HEK293 (cell line): Measurements from ENCODE around the gene VEZT.
A peak's percentile ranks its signal among the peaks of the same experiment; 100 is the strongest.

Experiments
- CTCF ChIA-PET: fragments of 350-600 bp; formaldehyde crosslinking; extraction: SDS; loops from one replicate; lab custom pipeline; 2021; ENCODE audit warnings: antibody characterized with exemption; lab: Yijun Ruan, JAX
- POLR2A ChIA-PET: fragments of 300-600 bp; formaldehyde crosslinking; extraction: SDS; loops from one replicate; lab custom pipeline; 2020; ENCODE audit warnings: antibody characterized with exemption, inconsistent platforms; lab: Yijun Ruan, JAX
- H3K27ac ChIP-seq: fragments of 200-500 bp; sonication (Bioruptor generic); 2 replicates; pipeline ENCODE4 v1.5.1; 2014; ENCODE audit warnings: low read depth, low read length, control low read depth, inconsistent platforms; ENCODE audit errors: extremely low read depth
- H3K36me3 ChIP-seq, 2 experiments: fragments of 200-500 bp in 1 of 2; sonication (Bioruptor generic) in 1 of 2; 1 replicate in 1 of 2; 2 replicates in 1 of 2; pipeline ENCODE4 v1.5.1; 2014 to 2017; ENCODE audit warnings: inconsistent platforms in 2 of 2, low read length in 2 of 2; ENCODE audit not compliant: control insufficient read depth in 2 of 2, insufficient read depth in 1 of 2
- H3K4me1 ChIP-seq: fragments of 200-500 bp; sonication (Bioruptor generic); 2 replicates; pipeline ENCODE4 v1.5.1; 2014; ENCODE audit warnings: mild to moderate bottlenecking, low read length, inconsistent platforms; ENCODE audit not compliant: control insufficient read depth, insufficient read depth
- H3K4me3 ChIP-seq: 2 replicates; pipeline ENCODE4 v1.5.1; 2011; ENCODE audit warnings: low read depth, mild to moderate bottlenecking, control low read depth, low read length, moderate library complexity
- H3K9me3 ChIP-seq: fragments of 200-500 bp; sonication (Bioruptor generic); 2 replicates; pipeline ENCODE4 v1.5.1; 2014; ENCODE audit warnings: low read depth, low read length, inconsistent platforms; ENCODE audit not compliant: control insufficient read depth, insufficient read depth
- CTCF ChIP-seq: fragments of 450-650 bp; formaldehyde crosslinking; IDR thresholded peaks from 2 replicates; pipeline ENCODE4 v1.5.1; 2016; ENCODE audit warnings: missing biosample characterization, missing genetic modification characterization
- HIC1 ChIP-seq: fragments of 450-650 bp; formaldehyde crosslinking; IDR thresholded peaks from 2 replicates; pipeline ENCODE4 v1.5.1; 2016; ENCODE audit warnings: missing biosample characterization, missing genetic modification characterization
- HOXD13 ChIP-seq: sonication (generic); formaldehyde crosslinking; IDR thresholded peaks from 2 replicates; pipeline ENCODE4 v1.8.0; 2022; ENCODE audit warnings: missing genetic modification reagents, borderline replicate concordance
- KLF1 ChIP-seq: fragments of 450-650 bp; formaldehyde crosslinking; IDR thresholded peaks from 2 replicates; pipeline ENCODE4 v1.5.1; 2016; ENCODE audit warnings: missing biosample characterization, missing genetic modification characterization
- PRDM1 ChIP-seq: fragments of 450-650 bp; formaldehyde crosslinking; IDR thresholded peaks from 2 replicates; pipeline ENCODE4; 2016; ENCODE audit warnings: missing biosample characterization, missing genetic modification characterization
- PRDM10 ChIP-seq: fragments of 450-650 bp; formaldehyde crosslinking; IDR thresholded peaks from 2 replicates; pipeline ENCODE4 v1.5.1; 2016; ENCODE audit warnings: missing biosample characterization, missing genetic modification characterization
- SP7 ChIP-seq: fragments of 450-650 bp; formaldehyde crosslinking; IDR thresholded peaks from 2 replicates; pipeline ENCODE4 v1.5.1; 2016; ENCODE audit warnings: missing biosample characterization, missing genetic modification characterization
- YY2 ChIP-seq: fragments of 450-650 bp; formaldehyde crosslinking; IDR thresholded peaks from 2 replicates; pipeline ENCODE4 v1.5.1; 2016; ENCODE audit warnings: missing biosample characterization, missing genetic modification characterization
- ZBTB17 ChIP-seq: fragments of 450-650 bp; formaldehyde crosslinking; IDR thresholded peaks from 2 replicates; pipeline ENCODE4 v1.5.1; 2016; ENCODE audit warnings: missing biosample characterization, missing genetic modification characterization
- ZFHX2 ChIP-seq: fragments of 450-650 bp; formaldehyde crosslinking; conservative IDR thresholded peaks from 2 replicates; pipeline ENCODE4 v1.5.1; 2016; ENCODE audit warnings: missing biosample characterization, missing genetic modification characterization
- ZFP3 ChIP-seq: fragments of 450-650 bp; formaldehyde crosslinking; IDR thresholded peaks from 2 replicates; pipeline ENCODE4 v1.5.1; 2016; ENCODE audit warnings: low read depth, missing biosample characterization, missing genetic modification characterization
- ZNF221 ChIP-seq: fragments of 450-650 bp; formaldehyde crosslinking; IDR thresholded peaks from 2 replicates; pipeline ENCODE4 v1.5.1; 2017; ENCODE audit warnings: missing biosample characterization, missing genetic modification characterization, borderline replicate concordance
- ZNF362 ChIP-seq: fragments of 450-650 bp; formaldehyde crosslinking; IDR thresholded peaks from 2 replicates; pipeline ENCODE4 v1.5.1; 2016; ENCODE audit warnings: missing biosample characterization, missing genetic modification characterization
- ZNF366 ChIP-seq: fragments of 450-650 bp; formaldehyde crosslinking; conservative IDR thresholded peaks from 2 replicates; pipeline ENCODE4 v1.5.1; 2016; ENCODE audit warnings: missing biosample characterization, missing genetic modification characterization
- ZNF473 ChIP-seq: fragments of 450-650 bp; formaldehyde crosslinking; IDR thresholded peaks from 2 replicates; pipeline ENCODE4 v1.5.1; 2017; ENCODE audit warnings: missing biosample characterization, missing genetic modification characterization
- ZNF488 ChIP-seq: fragments of 450-650 bp; formaldehyde crosslinking; IDR thresholded peaks from 2 replicates; pipeline ENCODE4 v1.5.1; 2016; ENCODE audit warnings: missing biosample characterization, missing genetic modification characterization
- ZNF701 ChIP-seq: fragments of 450-650 bp; formaldehyde crosslinking; IDR thresholded peaks from 2 replicates; pipeline ENCODE4 v1.5.1; 2016; ENCODE audit warnings: missing biosample characterization, missing genetic modification characterization
- ZNF747 ChIP-seq: fragments of 450-650 bp; formaldehyde crosslinking; IDR thresholded peaks from 2 replicates; pipeline ENCODE4 v1.5.1; 2016; ENCODE audit warnings: missing biosample characterization, missing genetic modification characterization
- ZNF768 ChIP-seq: fragments of 450-650 bp; formaldehyde crosslinking; IDR thresholded peaks from 2 replicates; pipeline ENCODE4 v1.5.1; 2018; ENCODE audit warnings: missing biosample characterization, mild to moderate bottlenecking, missing genetic modification characterization

VEZT gene

GRCh38 chr12:95201056-95201670, 16.4 kb upstream of the VEZT start:
- no peaks in the 10 kb centered on the region for H3K9me3 ChIP-seq
- peaks cover 38% of the 10 kb centered on the region for H3K4me1 ChIP-seq
- H3K27ac ChIP-seq, result no peak overlapping the region
- peak; percentile 34; the same call in 1 of the 2 replicates for TF ChIP-seq PRDM1 (tag by site-specific recombination)
- no peak for TF ChIP-seq SP7
- 0 out of 2 replicates have a peak, but pooled peaks have one; percentile 42 for TF ChIP-seq ZFHX2 (tag by site-specific recombination)
- TF ChIP-seq KLF1 (tag by site-specific recombination), result no peak
- CTCF ChIA-PET, result interaction anchor here (1.2 to 1.4 kb wide), 2 partner anchors 16 to 27 kb away, joined by 4 to 9 read pairs; partner anchors contain the start of genes FGD6 and VEZT
- no peaks in the 10 kb centered on the region for H3K36me3 ChIP-seq
- H3K4me3 ChIP-seq, result no peak overlapping the region
- POLR2A ChIA-PET, result interaction anchor here (1.7 kb wide), 1 partner anchor 16 kb away, joined by 4 read pairs; the partner anchor contains the start of genes FGD6 and VEZT

- H3K4me3 ChIP-seq, result no peak overlapping the region
- H3K27ac ChIP-seq, result no peak overlapping the region
- CTCF ChIA-PET, result interaction anchor here (0.6 kb wide), 1 partner anchor 371 kb away, joined by 3 read pairs; no protein-coding TSS in a partner anchor
- peaks cover 36% of the 10 kb centered on the region for H3K4me1 ChIP-seq
- TF ChIP-seq HOXD13 (CRISPR knock-in tag) (no peak), PRDM10 (tag by site-specific recombination) (0 out of 2 replicates have a peak, but pooled peaks have one; percentile 16)
- POLR2A ChIA-PET, result interaction anchor here (0.6 to 1.4 kb wide), 2 partner anchors 15 to 173 kb away, joined by 4 to 5 read pairs; partner anchors contain the start of genes FGD6 and VEZT
- H3K9me3 ChIP-seq, result no peaks in the 10 kb centered on the region
- no peaks in the 10 kb centered on the region for H3K36me3 ChIP-seq
Observed at GRCh38 chr12:95202691-95203486, 14.7 kb upstream of the VEZT start.

GRCh38 chr12:95203487-95204030, 14.0 kb upstream of the VEZT start:
- no peak overlapping the region for H3K27ac ChIP-seq
- ChIA-PET POLR2A (interaction anchor here (0.6 to 1.6 kb wide), 5 partner anchors 14 to 270 kb away, joined by 4 to 8 read pairs (median 5); partner anchors contain the start of genes FGD6, METAP2 and VEZT), CTCF (no interaction called here)
- TF ChIP-seq ZNF366 (tag by site-specific recombination), result no peak
- no peak for TF ChIP-seq ZNF747
- TF ChIP-seq ZNF362 (tag by site-specific recombination), result no peak
- TF ChIP-seq ZNF488 (tag by site-specific recombination), result no peak
- no peak for TF ChIP-seq YY2 (tag by site-specific recombination)
- TF ChIP-seq CTCF (tag by site-specific recombination), result no peak
- no peak for TF ChIP-seq ZBTB17 (tag by site-specific recombination)
- TF ChIP-seq ZNF768 (tag by site-specific recombination), result no peak
- no peak for TF ChIP-seq HIC1 (tag by site-specific recombination)
- TF ChIP-seq ZNF701 (tag by site-specific recombination), result no peak
- no peak for TF ChIP-seq ZNF221 (tag by site-specific recombination)
- no peak for TF ChIP-seq ZFP3 (tag by site-specific recombination)
- no peak for TF ChIP-seq ZNF473 (tag by site-specific recombination)

More at GRCh38 chr12:95203487-95204030, 14.0 kb upstream of the VEZT start:
- H3K4me3 ChIP-seq, result no peak overlapping the region
- H3K4me1 ChIP-seq, result peaks cover 36% of the 10 kb centered on the region
- H3K36me3 ChIP-seq, result no peaks in the 10 kb centered on the region
- H3K9me3 ChIP-seq, result no peaks in the 10 kb centered on the region
